ENCODE data around the gene PPP6C.

Gene PPP6C

GRCh38 chr9:125153712-125154367 lies 35.8 kb downstream of the PPP6C start:
- DNase-seq (ENCODE audit: low read depth, low spot score), result no peak
- no peak overlapping the region for H3K4me3 ChIP-seq (ENCODE audit: low read depth, low read length)
- ChIA-PET CTCF (interaction anchor here (1.4 to 3.6 kb wide), 2 partner anchors 8 to 11 kb away, joined by 4 to 21 read pairs; partner anchors contain the start of gene SCAI), POLR2A (no interaction called here)
- no peak for TF ChIP-seq CTCF (IDR thresholded peaks at IDR 0.05; ENCODE audit: insufficient read depth, low read length, missing control alignments)

GRCh38 chr9:125151730-125152129 lies 37.9 kb downstream of the PPP6C start:
- no peak for TF ChIP-seq CTCF (IDR thresholded peaks at IDR 0.05; ENCODE audit: insufficient read depth, low read length, missing control alignments)
- ChIA-PET POLR2A (interaction anchor here (1.1 kb wide), 1 partner anchor 10 kb away, joined by 4 read pairs; no protein-coding TSS in a partner anchor), CTCF (interaction anchor here (1.8 kb wide), 1 partner anchor 9 kb away, joined by 5 read pairs; the partner anchor contains the start of gene SCAI)
- DNase-seq (ENCODE audit: low read depth, low spot score), result no peak
- H3K4me3 ChIP-seq (ENCODE audit: low read depth, low read length), result no peak overlapping the region

DNA sequence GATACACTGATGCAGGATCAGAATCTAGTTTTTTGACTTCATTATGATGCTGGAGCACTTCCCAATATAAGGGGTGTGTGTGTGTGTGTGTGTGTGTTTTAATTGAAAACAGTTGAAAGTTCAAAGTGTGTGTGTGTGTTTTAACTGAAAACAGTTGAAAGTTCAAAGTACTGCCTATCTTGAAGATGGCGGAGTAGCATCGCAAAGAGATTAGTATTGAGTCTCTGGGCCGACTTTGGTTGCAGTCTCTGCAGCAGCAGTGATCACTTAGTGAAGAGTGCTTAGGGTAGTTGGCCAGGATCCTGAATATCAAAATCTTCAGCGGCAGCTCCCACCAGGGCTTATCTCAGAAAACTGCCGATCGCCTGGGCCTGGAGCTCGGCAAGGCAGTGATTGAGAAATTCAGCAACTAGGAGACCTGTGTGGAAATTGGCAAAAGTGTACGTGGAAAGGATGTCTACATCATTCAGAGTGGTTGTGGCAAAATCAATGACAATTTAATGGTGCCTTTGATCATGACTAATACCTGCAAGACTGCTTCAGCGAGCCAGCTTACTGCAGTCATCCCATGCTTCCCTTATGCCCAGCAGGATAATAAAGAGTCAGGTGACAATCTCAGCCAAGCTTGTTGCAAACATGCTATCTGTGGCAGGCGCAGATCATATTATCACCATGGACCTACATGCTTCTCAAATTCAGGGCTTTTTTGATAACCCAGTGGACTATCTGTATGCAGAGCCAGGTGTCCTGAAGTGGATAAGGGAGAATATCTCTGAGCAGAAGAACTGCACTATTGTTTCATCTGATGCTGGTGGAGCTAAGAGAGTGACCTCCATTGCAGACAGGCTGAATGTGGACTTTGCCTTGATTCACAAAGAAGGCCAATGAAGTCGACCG lies 39.0 kb downstream of the PPP6C start:
- ChIA-PET CTCF (interaction anchor here (0.7 to 1.8 kb wide), 3 partner anchors 8 to 24 kb away, joined by 3 to 5 read pairs (median 3); partner anchors contain the start of gene SCAI), POLR2A (no interaction called here)
- TF ChIP-seq CTCF (IDR thresholded peaks at IDR 0.05; ENCODE audit: insufficient read depth, low read length, missing control alignments), result no peak
- DNase-seq (ENCODE audit: low read depth, low spot score), result no peak
- no peak overlapping the region for H3K4me3 ChIP-seq (ENCODE audit: low read depth, low read length)

DNA sequence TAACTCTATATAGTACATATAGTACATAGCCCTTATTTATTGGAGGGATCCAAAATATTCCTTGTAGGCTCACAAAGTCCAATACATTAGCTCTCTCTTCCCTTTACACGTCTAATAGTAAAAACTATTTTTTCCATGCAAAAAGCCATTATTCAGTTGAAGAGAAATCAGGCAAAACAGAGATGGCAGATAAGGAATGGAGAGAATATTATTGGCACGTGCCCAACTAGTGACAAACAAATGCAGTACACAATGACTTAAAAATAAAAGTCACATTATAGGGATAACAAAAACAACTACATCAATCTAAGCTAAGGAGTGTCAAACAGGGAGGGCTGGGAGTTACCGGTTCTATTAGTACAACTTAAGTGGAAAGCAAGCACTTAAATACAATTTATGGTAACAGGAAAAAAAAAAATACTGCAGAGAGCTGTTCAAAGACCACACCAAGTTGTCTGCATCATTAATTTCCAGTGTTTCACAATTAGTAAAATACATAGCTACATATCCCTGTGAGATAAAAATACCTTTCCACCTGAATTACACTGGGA lies 42.1 kb downstream of the PPP6C start:
- no peak for TF ChIP-seq CTCF (IDR thresholded peaks at IDR 0.05; ENCODE audit: insufficient read depth, low read length, missing control alignments)
- H3K4me3 ChIP-seq (ENCODE audit: low read depth, low read length), result no peak overlapping the region
- ChIA-PET POLR2A (no interaction called here), CTCF (interaction anchor here (0.8 to 1.4 kb wide), 5 partner anchors 9 to 214 kb away, joined by 3 read pairs; no protein-coding TSS in a partner anchor)
- DNase-seq (ENCODE audit: low read depth, low spot score), result no peak

DNA sequence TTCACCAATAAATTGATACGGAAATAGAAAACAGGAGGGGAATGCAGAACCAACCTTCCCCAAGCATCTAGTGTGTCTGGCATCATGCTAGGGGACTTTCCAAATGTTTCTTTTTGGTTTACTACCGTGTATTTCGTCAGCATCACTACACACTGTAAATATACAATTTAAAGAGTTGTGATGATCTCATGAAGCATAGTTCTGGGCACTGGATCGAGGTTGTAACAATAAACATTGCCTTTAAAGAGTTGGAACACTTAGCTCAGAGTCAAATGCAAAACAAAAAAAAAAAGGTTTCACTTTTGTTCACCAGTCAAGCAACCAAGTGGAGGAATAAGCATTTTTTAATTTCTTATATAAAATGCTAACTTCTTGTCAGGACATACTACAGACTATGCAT lies 43.4 kb downstream of the PPP6C start:
- peak; percentile 69 for DNase-seq (ENCODE audit: low read depth, low spot score)
- no peak overlapping the region for H3K4me3 ChIP-seq (ENCODE audit: low read depth, low read length)
- ChIA-PET CTCF (interaction anchor here (1.3 to 1.6 kb wide), 3 partner anchors 8 to 212 kb away, joined by 3 to 4 read pairs (median 4); no protein-coding TSS in a partner anchor), POLR2A (no interaction called here)
- no peak for TF ChIP-seq CTCF (IDR thresholded peaks at IDR 0.05; ENCODE audit: insufficient read depth, low read length, missing control alignments)
